GM18508 (cell line): ENCODE results near the gene GRIN3A.
A peak's percentile ranks its signal among the peaks of the same experiment; 100 is the strongest.
"Not testable (repeated sequence)": the region's sequence is repeated elsewhere in the genome, so short reads cannot be mapped to it uniquely, and the experiment has no call there.

Experiments used
- ATAC-seq: cut with Tn5 transposase; IDR thresholded peaks from one replicate; pipeline ENCODE4 v1.9.1; 2021; ENCODE audit warnings: moderate number of reproducible peaks; ENCODE audit not compliant: insufficient read depth, unreplicated experiment

Gene GRIN3A

GRCh38 chr9:101586651-101587050 is 151.8 kb downstream of the GRIN3A start:
- peak; percentile 84 for ATAC-seq

- no peak for ATAC-seq
Observed at GRCh38 chr9:101585740-101586139, 152.7 kb downstream of the GRIN3A start.

GRCh38 chr9:101582553-101582952 is 155.9 kb downstream of the GRIN3A start:
- no peak for ATAC-seq

- no peak for ATAC-seq
Observed at GRCh38 chr9:101579711-101580545, 158.5 kb downstream of the GRIN3A start.

GRCh38 chr9:101578378-101578777 is 160.1 kb downstream of the GRIN3A start:
- ATAC-seq: peak; percentile 43

- ATAC-seq: no peak
Observed at GRCh38 chr9:101574731-101575333, 163.6 kb downstream of the GRIN3A start.

- ATAC-seq: no peak
Observed at GRCh38 chr9:101572316-101572715, 166.1 kb downstream of the GRIN3A start.

- ATAC-seq: no peak
Observed at GRCh38 chr9:101571114-101571513, 167.3 kb downstream of the GRIN3A start.

- ATAC-seq: no peak
Observed at GRCh38 chr9:101569741-101570501, 168.5 kb downstream of the GRIN3A start.

GRCh38 chr9:101567725-101568350 is 170.6 kb downstream of the GRIN3A start:
- ATAC-seq: no peak

- peak; percentile 82 for ATAC-seq
Observed at GRCh38 chr9:101566904-101567724, 171.3 kb downstream of the GRIN3A start.

- no peak for ATAC-seq
Observed at GRCh38 chr9:101564252-101564651, 174.2 kb downstream of the GRIN3A start.

- no peak for ATAC-seq
Observed at GRCh38 chr9:101562966-101563365, 175.5 kb downstream of the GRIN3A start.

GRCh38 chr9:101561740-101562139 is 176.7 kb downstream of the GRIN3A start:
- ATAC-seq: no peak

GRCh38 chr9:101549472-101550098 is 188.9 kb downstream of the GRIN3A start:
- ATAC-seq: not testable (repeated sequence)

- no peak for ATAC-seq
Observed at GRCh38 chr9:101543098-101543735, 195.2 kb downstream of the GRIN3A start.

- ATAC-seq: no peak
Observed at GRCh38 chr9:101540069-101540468, 198.4 kb downstream of the GRIN3A start.

GRCh38 chr9:101536938-101537337 is 201.5 kb downstream of the GRIN3A start:
- no peak for ATAC-seq

GRCh38 chr9:101536351-101536750 is 202.1 kb downstream of the GRIN3A start:
- no peak for ATAC-seq
